ENCODE results near the gene TTYH3.

GRCh38 chr7:2647594-2648172 is 15.9 kb downstream of the TTYH3 start:
- TF ChIP-seq CTCF (IDR thresholded peaks at IDR 0.05) (no peak), POLR2A (IDR thresholded peaks at IDR 0.05) (no peak)
